Measurements from ENCODE around the gene TRAF7. TPM values are rescaled to one million over a fixed set of nuclear protein-coding genes. Genes with fewer than 3 reads are reported as not detected.
"Not testable (repeated sequence)": the region's sequence is repeated elsewhere in the genome, so short reads cannot be mapped to it uniquely, and the experiment has no call there.

TRAF7 gene
- total RNA-seq, 1 experiment from 2014 or later = 199 TPM

- TF ChIP-seq EZH2 (IDR thresholded peaks at IDR 0.05; ENCODE audit: low read depth) (no peak), CTCF (conservative IDR thresholded peaks at IDR 0.05) (no peak)
- ChIA-PET CTCF (no interaction called here), POLR2A (ENCODE audit: unreplicated experiment) (no interaction called here)
- H3K9me3 ChIP-seq (ENCODE audit: insufficient read depth, low read depth) = no peaks in the 10 kb centered on the region
- H2AFZ ChIP-seq = no peak overlapping the region
- H3K4me3 ChIP-seq = no peak overlapping the region
- intact Hi-C loops (cut with micrococcal nuclease; ENCODE audit: unreplicated experiment) = no loop called here
- no TSS peak for BruUV-seq (replicated peaks)
- DNase-seq = no peak
- H3K4me2 ChIP-seq = no peak overlapping the region
- no peaks in the 10 kb centered on the region for H3F3A ChIP-seq (ENCODE audit: insufficient read depth, low read depth)
- no peaks in the 10 kb centered on the region for H3K79me2 ChIP-seq (ENCODE audit: low read depth)
- H3K27me3 ChIP-seq (ENCODE audit: insufficient read depth, low read depth) = no peaks in the 10 kb centered on the region
- H3K36me3 ChIP-seq (ENCODE audit: low read depth) = no peaks in the 10 kb centered on the region
- no peaks in the 10 kb centered on the region for H3K4me1 ChIP-seq (replicated peaks; ENCODE audit: insufficient read depth)
- no peak overlapping the region for H3K27ac ChIP-seq
- no peaks in the 10 kb centered on the region for H3K9me2 ChIP-seq (ENCODE audit: insufficient read depth)
- no peaks in the 10 kb centered on the region; the same call in 1 of the 2 replicates for H4K20me1 ChIP-seq (ENCODE audit: insufficient read depth)
Observed at GRCh38 chr16:2115591-2115973, 40.0 kb upstream of the TRAF7 start.

GRCh38 chr16:2116428-2116827, 39.2 kb upstream of the TRAF7 start:
- H3K27me3 ChIP-seq (ENCODE audit: insufficient read depth, low read depth); BruUV-seq (replicated peaks); H4K20me1 ChIP-seq (ENCODE audit: insufficient read depth); POLR2A ChIA-PET (ENCODE audit: unreplicated experiment); H3K4me3 ChIP-seq; H3F3A ChIP-seq (ENCODE audit: insufficient read depth, low read depth); CTCF ChIA-PET; H3K27ac ChIP-seq; H3K9me2 ChIP-seq (ENCODE audit: insufficient read depth); H3K36me3 ChIP-seq (ENCODE audit: low read depth); H3K4me2 ChIP-seq; H3K4me1 ChIP-seq (replicated peaks; ENCODE audit: insufficient read depth); H2AFZ ChIP-seq; DNase-seq; intact Hi-C loops (cut with micrococcal nuclease; ENCODE audit: unreplicated experiment); H3K79me2 ChIP-seq (ENCODE audit: low read depth); H3K9me3 ChIP-seq (ENCODE audit: insufficient read depth, low read depth): not testable (repeated sequence)

- intact Hi-C loops (cut with micrococcal nuclease; ENCODE audit: unreplicated experiment); H3K27ac ChIP-seq; DNase-seq; H3K4me2 ChIP-seq; H3K9me3 ChIP-seq (ENCODE audit: insufficient read depth, low read depth); H3K4me1 ChIP-seq (replicated peaks; ENCODE audit: insufficient read depth); H3K27me3 ChIP-seq (ENCODE audit: insufficient read depth, low read depth); H3K4me3 ChIP-seq; H3K36me3 ChIP-seq (ENCODE audit: low read depth); CTCF ChIA-PET; H3K79me2 ChIP-seq (ENCODE audit: low read depth); H3F3A ChIP-seq (ENCODE audit: insufficient read depth, low read depth); BruUV-seq (replicated peaks); H3K9me2 ChIP-seq (ENCODE audit: insufficient read depth); H4K20me1 ChIP-seq (ENCODE audit: insufficient read depth); POLR2A ChIA-PET (ENCODE audit: unreplicated experiment); H2AFZ ChIP-seq: not testable (repeated sequence)
Observed at GRCh38 chr16:2117341-2117740, 38.2 kb upstream of the TRAF7 start.

GRCh38 chr16:2117960-2118722, 37.4 kb upstream of the TRAF7 start:
- CTCF ChIA-PET; H3F3A ChIP-seq (ENCODE audit: insufficient read depth, low read depth); H3K4me3 ChIP-seq; H3K79me2 ChIP-seq (ENCODE audit: low read depth); BruUV-seq (replicated peaks); H3K9me3 ChIP-seq (ENCODE audit: insufficient read depth, low read depth); DNase-seq; H3K27ac ChIP-seq; H3K4me1 ChIP-seq (replicated peaks; ENCODE audit: insufficient read depth); H3K9me2 ChIP-seq (ENCODE audit: insufficient read depth); H3K27me3 ChIP-seq (ENCODE audit: insufficient read depth, low read depth); H4K20me1 ChIP-seq (ENCODE audit: insufficient read depth); POLR2A ChIA-PET (ENCODE audit: unreplicated experiment); intact Hi-C loops (cut with micrococcal nuclease; ENCODE audit: unreplicated experiment); H3K36me3 ChIP-seq (ENCODE audit: low read depth); H3K4me2 ChIP-seq; H2AFZ ChIP-seq: not testable (repeated sequence)

GRCh38 chr16:2121325-2121724, 34.3 kb upstream of the TRAF7 start:
- H3K4me1 ChIP-seq (replicated peaks; ENCODE audit: insufficient read depth); H3K36me3 ChIP-seq (ENCODE audit: low read depth); intact Hi-C loops (cut with micrococcal nuclease; ENCODE audit: unreplicated experiment); H2AFZ ChIP-seq; H3K4me2 ChIP-seq; H3K9me3 ChIP-seq (ENCODE audit: insufficient read depth, low read depth); H3F3A ChIP-seq (ENCODE audit: insufficient read depth, low read depth); H3K27ac ChIP-seq; H3K4me3 ChIP-seq; H4K20me1 ChIP-seq (ENCODE audit: insufficient read depth); DNase-seq; H3K79me2 ChIP-seq (ENCODE audit: low read depth); H3K27me3 ChIP-seq (ENCODE audit: insufficient read depth, low read depth); BruUV-seq (replicated peaks); H3K9me2 ChIP-seq (ENCODE audit: insufficient read depth); POLR2A ChIA-PET (ENCODE audit: unreplicated experiment): not testable (repeated sequence)
- CTCF ChIA-PET = interaction anchor here (0.6 kb wide), 1 partner anchor 380 kb away, joined by 5 read pairs; no protein-coding TSS in a partner anchor

All from PC-9 (cell line).